Measurements from ENCODE around the gene ZNF554. TPM values are rescaled to one million over a fixed set of nuclear protein-coding genes. Genes with fewer than 3 reads are reported as not detected.

ZNF554 gene
- total and polyA plus RNA-seq, 4 donors, result 0.94 to 3.3 (median 2.1) TPM

DNA sequence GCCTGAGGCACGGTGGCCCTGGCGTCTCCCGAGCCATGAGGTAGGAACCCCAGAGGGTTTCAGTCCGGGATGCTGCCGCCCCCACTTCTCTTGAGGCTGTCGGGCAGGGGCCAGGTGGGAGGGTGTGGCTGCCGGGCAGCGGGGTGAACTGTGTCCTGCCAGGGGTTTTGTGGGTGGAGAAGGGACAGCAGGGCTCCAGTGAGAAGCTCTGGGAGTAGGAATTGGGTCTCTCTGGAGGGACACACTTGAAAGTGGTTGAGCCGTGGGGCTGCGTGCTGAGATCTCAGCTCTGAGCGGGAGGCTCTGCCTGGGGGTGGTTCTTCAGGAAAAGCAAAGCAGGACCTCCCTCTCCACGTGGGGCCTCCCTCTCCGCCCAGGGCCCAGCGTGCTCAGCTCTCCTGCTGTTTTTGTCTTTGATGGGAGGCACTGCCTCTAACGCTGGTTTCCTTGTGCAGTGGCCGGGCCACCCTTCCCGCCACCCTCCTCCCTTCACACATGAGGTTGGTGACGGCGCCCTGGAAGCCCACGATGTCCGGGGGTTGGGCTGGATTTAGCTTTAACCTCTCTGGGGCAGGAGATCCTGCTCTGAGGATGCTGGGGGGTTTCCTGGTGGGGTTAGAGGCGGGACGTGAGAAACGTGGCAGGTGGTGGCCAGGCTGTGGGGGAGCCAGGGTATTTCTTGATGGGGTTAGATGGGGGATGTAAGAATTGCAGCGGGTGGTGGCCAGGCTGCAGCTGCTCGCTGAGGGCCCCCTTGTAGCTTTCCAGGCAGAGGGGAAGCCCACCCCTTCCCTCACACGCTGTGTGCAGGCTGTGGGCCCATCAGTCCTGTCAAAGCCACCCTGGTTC is 15.3 kb upstream of the ZNF554 start (continued):
- TF ChIP-seq ZBTB33 (IDR thresholded peaks at IDR 0.05), result no peak
- TF ChIP-seq JUND (IDR thresholded peaks at IDR 0.05), result no peak
- TF ChIP-seq NR2F2 (IDR thresholded peaks at IDR 0.05), result no peak

- DNase-seq (ENCODE audit: low spot score), result no peak
- no peaks in the 10 kb centered on the region for H3K9me3 ChIP-seq (ENCODE audit: control insufficient read depth in 4 of 4, low read length in 3 of 4)
- H3K4me1 ChIP-seq (ENCODE audit: control insufficient read depth in 4 of 4, insufficient read depth in 4 of 4, low read length in 3 of 4), result peaks cover 0 to 6% (median 2%) of the 10 kb centered on the region in 4 donors
- no peak for TF ChIP-seq RXRA (IDR thresholded peaks at IDR 0.05)
- H3K9ac ChIP-seq (ENCODE audit: low read depth in 1 of 2, low read length in 2 of 2), result no peak overlapping the region
- no peaks in the 10 kb centered on the region for H3K27me3 ChIP-seq (ENCODE audit: control insufficient read depth in 4 of 4, insufficient read depth in 4 of 4, low read length in 3 of 4)
- H3K4me3 ChIP-seq (ENCODE audit: low read depth in 1 of 3, low read length in 3 of 3), result no peak overlapping the region
- no peak overlapping the region for H3K27ac ChIP-seq (ENCODE audit: low read depth in 1 of 2, low read length in 2 of 2)
- peaks cover 0 to 56% (median 8%) of the 10 kb centered on the region in 4 donors for H3K36me3 ChIP-seq (ENCODE audit: control insufficient read depth in 4 of 4, insufficient read depth in 3 of 4, low read depth in 1 of 4, low read length in 3 of 4)
- WGBS, result 98% methylated on average over 27 of the region's 28 CpGs
Measured at GRCh38 chr19:2805261-2805900, 14.3 kb upstream of the ZNF554 start.

- no peak overlapping the region for H3K27ac ChIP-seq (ENCODE audit: low read depth in 1 of 2, low read length in 2 of 2)
- H3K9ac ChIP-seq (ENCODE audit: low read depth in 1 of 2, low read length in 2 of 2), result no peak overlapping the region
- no peak overlapping the region for H3K4me3 ChIP-seq (ENCODE audit: low read depth in 1 of 3, low read length in 3 of 3)
- no peaks in the 10 kb centered on the region for H3K9me3 ChIP-seq (ENCODE audit: control insufficient read depth in 4 of 4, low read length in 3 of 4)
- peaks cover 4 to 14% (median 8%) of the 10 kb centered on the region in 4 donors for H3K4me1 ChIP-seq (ENCODE audit: control insufficient read depth in 4 of 4, insufficient read depth in 4 of 4, low read length in 3 of 4)
- 97% methylated on average over 23 of the region's 23 CpGs for WGBS
- peaks cover 0 to 50% (median 7%) of the 10 kb centered on the region in 4 donors for H3K36me3 ChIP-seq (ENCODE audit: control insufficient read depth in 4 of 4, insufficient read depth in 3 of 4, low read depth in 1 of 4, low read length in 3 of 4)
- no peak for DNase-seq (ENCODE audit: low spot score)
- TF ChIP-seq NR2F2 (IDR thresholded peaks at IDR 0.05), result no peak
- no peak for TF ChIP-seq JUND (IDR thresholded peaks at IDR 0.05)
- no peak for TF ChIP-seq TAF1 (conservative IDR thresholded peaks at IDR 0.05)
- H3K27me3 ChIP-seq (ENCODE audit: control insufficient read depth in 4 of 4, insufficient read depth in 4 of 4, low read length in 3 of 4), result no peaks in the 10 kb centered on the region
Measured at GRCh38 chr19:2805991-2806649, 13.5 kb upstream of the ZNF554 start.

DNA sequence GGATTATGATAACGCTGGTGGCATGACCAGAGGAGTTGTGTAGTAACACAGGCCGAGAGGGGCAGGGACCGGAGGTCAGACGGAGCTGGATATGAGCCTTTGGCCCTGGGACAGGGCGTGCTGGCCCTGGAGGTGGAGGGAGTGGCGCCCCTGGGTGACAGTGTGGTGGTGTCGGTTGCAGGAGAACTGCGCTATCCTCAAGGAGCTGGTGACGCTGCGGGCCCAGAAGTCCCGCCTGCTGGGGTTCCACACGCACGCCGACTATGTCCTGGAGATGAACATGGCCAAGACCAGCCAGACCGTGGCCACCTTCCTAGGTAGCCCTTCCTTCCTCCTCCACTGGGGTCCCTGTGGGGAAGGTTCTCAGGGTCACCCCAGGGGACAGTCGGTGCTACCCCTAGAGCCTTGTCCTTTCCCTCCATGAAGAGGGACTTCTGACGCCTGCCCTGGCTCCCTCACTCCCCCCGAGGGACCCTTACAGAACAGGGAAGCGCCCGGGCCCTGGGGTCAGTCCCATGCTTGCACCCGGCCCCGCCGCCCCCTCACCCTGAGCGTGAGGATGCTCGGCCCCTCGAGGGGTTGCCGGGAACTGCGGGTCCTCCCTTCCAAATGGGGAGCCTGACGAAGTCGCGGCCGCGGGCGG is 12.8 kb upstream of the ZNF554 start:
- no peak overlapping the region for H3K9ac ChIP-seq (ENCODE audit: low read depth in 1 of 2, low read length in 2 of 2)
- H3K9me3 ChIP-seq (ENCODE audit: control insufficient read depth in 4 of 4, low read length in 3 of 4), result no peaks in the 10 kb centered on the region
- no peak overlapping the region for H3K27ac ChIP-seq (ENCODE audit: low read depth in 1 of 2, low read length in 2 of 2)
- TF ChIP-seq RXRA (IDR thresholded peaks at IDR 0.05) (no peak), NR2F2 (IDR thresholded peaks at IDR 0.05) (no peak), GABPA (IDR thresholded peaks at IDR 0.05 in 1 of 2, conservative IDR thresholded peaks at IDR 0.05 in 1 of 2) (no peak), RAD21 (IDR thresholded peaks at IDR 0.05) (no peak), JUND (IDR thresholded peaks at IDR 0.05) (no peak), SP1 (IDR thresholded peaks at IDR 0.05) (no peak), FOXA1 (IDR thresholded peaks at IDR 0.05) (no peak), TAF1 (conservative IDR thresholded peaks at IDR 0.05) (no peak), CTCF (IDR thresholded peaks at IDR 0.05; ENCODE audit: low read depth, low read length, missing input control) (no peak), HNF4G (IDR thresholded peaks at IDR 0.05) (no peak), EGR1 (IDR thresholded peaks at IDR 0.05; ENCODE audit: low read depth in 2 of 2) (no peak)
- TF ChIP-seq, protein P1, sequence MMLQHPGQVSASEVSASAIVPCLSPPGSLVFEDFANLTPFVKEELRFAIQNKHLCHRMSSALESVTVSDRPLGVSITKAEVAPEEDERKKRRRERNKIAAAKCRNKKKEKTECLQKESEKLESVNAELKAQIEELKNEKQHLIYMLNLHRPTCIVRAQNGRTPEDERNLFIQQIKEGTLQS (IDR thresholded peaks at IDR 0.05), result no peak
- TF ChIP-seq, protein P2, sequence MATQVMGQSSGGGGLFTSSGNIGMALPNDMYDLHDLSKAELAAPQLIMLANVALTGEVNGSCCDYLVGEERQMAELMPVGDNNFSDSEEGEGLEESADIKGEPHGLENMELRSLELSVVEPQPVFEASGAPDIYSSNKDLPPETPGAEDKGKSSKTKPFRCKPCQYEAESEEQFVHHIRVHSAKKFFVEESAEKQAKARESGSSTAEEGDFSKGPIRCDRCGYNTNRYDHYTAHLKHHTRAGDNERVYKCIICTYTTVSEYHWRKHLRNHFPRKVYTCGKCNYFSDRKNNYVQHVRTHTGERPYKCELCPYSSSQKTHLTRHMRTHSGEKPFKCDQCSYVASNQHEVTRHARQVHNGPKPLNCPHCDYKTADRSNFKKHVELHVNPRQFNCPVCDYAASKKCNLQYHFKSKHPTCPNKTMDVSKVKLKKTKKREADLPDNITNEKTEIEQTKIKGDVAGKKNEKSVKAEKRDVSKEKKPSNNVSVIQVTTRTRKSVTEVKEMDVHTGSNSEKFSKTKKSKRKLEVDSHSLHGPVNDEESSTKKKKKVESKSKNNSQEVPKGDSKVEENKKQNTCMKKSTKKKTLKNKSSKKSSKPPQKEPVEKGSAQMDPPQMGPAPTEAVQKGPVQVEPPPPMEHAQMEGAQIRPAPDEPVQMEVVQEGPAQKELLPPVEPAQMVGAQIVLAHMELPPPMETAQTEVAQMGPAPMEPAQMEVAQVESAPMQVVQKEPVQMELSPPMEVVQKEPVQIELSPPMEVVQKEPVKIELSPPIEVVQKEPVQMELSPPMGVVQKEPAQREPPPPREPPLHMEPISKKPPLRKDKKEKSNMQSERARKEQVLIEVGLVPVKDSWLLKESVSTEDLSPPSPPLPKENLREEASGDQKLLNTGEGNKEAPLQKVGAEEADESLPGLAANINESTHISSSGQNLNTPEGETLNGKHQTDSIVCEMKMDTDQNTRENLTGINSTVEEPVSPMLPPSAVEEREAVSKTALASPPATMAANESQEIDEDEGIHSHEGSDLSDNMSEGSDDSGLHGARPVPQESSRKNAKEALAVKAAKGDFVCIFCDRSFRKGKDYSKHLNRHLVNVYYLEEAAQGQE (IDR thresholded peaks at IDR 0.05), result no peak
- H3K4me3 ChIP-seq (ENCODE audit: low read depth in 1 of 3, low read length in 3 of 3), result no peak overlapping the region
- 95% methylated on average over 34 of the region's 34 CpGs for WGBS
- H3K27me3 ChIP-seq (ENCODE audit: control insufficient read depth in 4 of 4, insufficient read depth in 4 of 4, low read length in 3 of 4), result no peaks in the 10 kb centered on the region
- H3K4me1 ChIP-seq (ENCODE audit: control insufficient read depth in 4 of 4, insufficient read depth in 4 of 4, low read length in 3 of 4), result peaks cover 4 to 21% (median 11%) of the 10 kb centered on the region in 4 donors
- DNase-seq (ENCODE audit: low spot score), result no peak
- peaks cover 0 to 44% (median 7%) of the 10 kb centered on the region in 4 donors for H3K36me3 ChIP-seq (ENCODE audit: control insufficient read depth in 4 of 4, insufficient read depth in 3 of 4, low read depth in 1 of 4, low read length in 3 of 4)
